SW 1271 (cell line): Measurements from ENCODE around the gene PWP1.
A peak's percentile ranks its signal among the peaks of the same experiment; 100 is the strongest.

Experiments used
- DNase-seq, 2 experiments: peaks; one replicate each; lab custom pipeline; 2025; lab: John Stamatoyannopoulos, UW

The PWP1 gene

GRCh38 chr12:107685360-107686248, at the start of gene PWP1:
Gene PWP1 (plus strand): TSS chr12:107685799. CDS start chr12:107685900, 101 bp downstream.
- peak; percentile 81 to 92 for DNase-seq

- DNase-seq: no peak
Observed at GRCh38 chr12:107641154-107641553, 44.4 kb upstream of the PWP1 start.

- no peak for DNase-seq
Observed at GRCh38 chr12:107642240-107642639, 43.4 kb upstream of the PWP1 start.

GRCh38 chr12:107645630-107646333, 39.8 kb upstream of the PWP1 start:
- DNase-seq: no peak

GRCh38 chr12:107646436-107646835, 39.2 kb upstream of the PWP1 start:
- DNase-seq: no peak

- DNase-seq: no peak
Observed at GRCh38 chr12:107649661-107650061, 35.9 kb upstream of the PWP1 start.

GRCh38 chr12:107650977-107651376, 34.6 kb upstream of the PWP1 start:
- no peak for DNase-seq

GRCh38 chr12:107651571-107652449, 33.8 kb upstream of the PWP1 start:
- DNase-seq: no peak

- DNase-seq: no peak
Observed at GRCh38 chr12:107653519-107653918, 32.1 kb upstream of the PWP1 start.

GRCh38 chr12:107654873-107655272, 30.7 kb upstream of the PWP1 start:
- no peak for DNase-seq

- no peak for DNase-seq
Observed at GRCh38 chr12:107655281-107656065, 30.1 kb upstream of the PWP1 start.

GRCh38 chr12:107656302-107656701, 29.3 kb upstream of the PWP1 start:
- no peak for DNase-seq

GRCh38 chr12:107657133-107657532, 28.5 kb upstream of the PWP1 start:
- DNase-seq: no peak

- no peak for DNase-seq
Observed at GRCh38 chr12:107657621-107658020, 28.0 kb upstream of the PWP1 start.

GRCh38 chr12:107660235-107660634, 25.4 kb upstream of the PWP1 start:
- no peak for DNase-seq

GRCh38 chr12:107660861-107661415, 24.7 kb upstream of the PWP1 start:
- no peak for DNase-seq

GRCh38 chr12:107661830-107662229, 23.8 kb upstream of the PWP1 start:
- DNase-seq: no peak

GRCh38 chr12:107662484-107662883, 23.1 kb upstream of the PWP1 start:
- DNase-seq: no peak

GRCh38 chr12:107663277-107663676, 22.3 kb upstream of the PWP1 start:
- no peak for DNase-seq

GRCh38 chr12:107666009-107666408, 19.6 kb upstream of the PWP1 start:
- no peak for DNase-seq

- no peak for DNase-seq
Observed at GRCh38 chr12:107667464-107667863, 18.1 kb upstream of the PWP1 start.
